RPMI8226 (cell line): ENCODE data around the gene ST3GAL4.
"Not testable (repeated sequence)": the region's sequence is repeated elsewhere in the genome, so short reads cannot be mapped to it uniquely, and the experiment has no call there.

Experiments used
- DNase-seq: peaks from one replicate; pipeline ENCODE4 v3.0.0-alpha.2; 2015

ST3GAL4 gene

GRCh38 chr11:126391286-126391954 is 35.9 kb downstream of the ST3GAL4 start:
- no peak for DNase-seq

GRCh38 chr11:126391970-126392632 is 36.6 kb downstream of the ST3GAL4 start:
- DNase-seq: no peak

GRCh38 chr11:126392633-126393013 is 37.1 kb downstream of the ST3GAL4 start:
- no peak for DNase-seq

GRCh38 chr11:126393143-126393542 is 37.7 kb downstream of the ST3GAL4 start:
- DNase-seq: no peak

- no peak for DNase-seq
Observed at GRCh38 chr11:126394036-126394435, 38.5 kb downstream of the ST3GAL4 start.

- not testable (repeated sequence) for DNase-seq
Observed at GRCh38 chr11:126394634-126395072, 39.2 kb downstream of the ST3GAL4 start.

GRCh38 chr11:126395784-126396183 is 40.3 kb downstream of the ST3GAL4 start:
- not testable (repeated sequence) for DNase-seq

GRCh38 chr11:126396266-126396665 is 40.8 kb downstream of the ST3GAL4 start:
- not testable (repeated sequence) for DNase-seq

- DNase-seq: no peak
Observed at GRCh38 chr11:126396965-126397364, 41.5 kb downstream of the ST3GAL4 start.

GRCh38 chr11:126398296-126398695 is 42.8 kb downstream of the ST3GAL4 start:
- no peak for DNase-seq

- no peak for DNase-seq
Observed at GRCh38 chr11:126398721-126399120, 43.2 kb downstream of the ST3GAL4 start.

- DNase-seq: no peak
Observed at GRCh38 chr11:126400019-126400418, 44.5 kb downstream of the ST3GAL4 start.

- DNase-seq: no peak
Observed at GRCh38 chr11:126400479-126400878, 45.0 kb downstream of the ST3GAL4 start.

GRCh38 chr11:126403022-126403581 is 47.6 kb downstream of the ST3GAL4 start:
- DNase-seq: no peak

GRCh38 chr11:126403658-126404057 is 48.2 kb downstream of the ST3GAL4 start:
- DNase-seq: no peak

GRCh38 chr11:126404367-126404766 is 48.9 kb downstream of the ST3GAL4 start:
- no peak for DNase-seq

- DNase-seq: no peak
Observed at GRCh38 chr11:126405374-126405773, 49.9 kb downstream of the ST3GAL4 start.

- no peak for DNase-seq
Observed at GRCh38 chr11:126405906-126406305, 50.4 kb downstream of the ST3GAL4 start.

- no peak for DNase-seq
Observed at GRCh38 chr11:126406368-126406767, 50.9 kb downstream of the ST3GAL4 start.

GRCh38 chr11:126407101-126407521 is 51.6 kb downstream of the ST3GAL4 start:
- no peak for DNase-seq

- DNase-seq: no peak
Observed at GRCh38 chr11:126407682-126408288, 52.3 kb downstream of the ST3GAL4 start.

GRCh38 chr11:126408496-126408895 is 53.0 kb downstream of the ST3GAL4 start:
- DNase-seq: no peak

- DNase-seq: no peak
Observed at GRCh38 chr11:126408901-126409619, 53.6 kb downstream of the ST3GAL4 start.
